Muscle of back (tissue), 13 donors: ENCODE data around the gene LBR. TPM values are rescaled to one million over a fixed set of nuclear protein-coding genes. Genes with fewer than 3 reads are reported as not detected.
A peak's percentile ranks its signal among the peaks of the same experiment; 100 is the strongest.
"Not testable (repeated sequence)": the region's sequence is repeated elsewhere in the genome, so short reads cannot be mapped to it uniquely, and the experiment has no call there.

ENCODE experiments used
- DNase-seq, 3 donors: peaks; one replicate each; pipeline versions ENCODE4 v3.0.0 to v3.0.0-alpha.2; 2013
- long read RNA-seq, 9 donors: transcript quantifications; one replicate each; lab custom pipeline, GENCODE V29; 2026
- polyA plus RNA-seq, 10 donors: library from polyadenylated mRNA; unstranded; fragments of 120-200 nt; gene quantifications; one replicate each; pipeline ENCODE4 v1.2.1, GENCODE V29; 2013; ENCODE audit not compliant: insufficient read length in 10 of 10

Gene LBR
- polyA plus RNA-seq = 10 to 100 TPM; 30.1 to 56.3 (median 45.9) TPM
- long read RNA-seq, donor 1, transcript LBR-201 (14 exons, 3,745 nt) = major isoform, 9 of 9 reads
- long read RNA-seq, donor 1, partial matches to known transcripts = 0 of 9 reads
- long read RNA-seq, donor 1, other reads (novel, unspliced or antisense) = 0 of 9 reads
- long read RNA-seq, donor 2, partial matches to known transcripts = 0 of 3 reads
- long read RNA-seq, donor 2, other reads (novel, unspliced or antisense) = 0 of 3 reads
- long read RNA-seq, donor 3 = 0 reads
- long read RNA-seq, donor 4, partial matches to known transcripts = 0 of 2 reads
- long read RNA-seq, donor 4, other reads (novel, unspliced or antisense) = 0 of 2 reads
- long read RNA-seq, donor 5, transcript LBR-201 (14 exons, 3,745 nt) = major isoform, 7 of 10 reads
- long read RNA-seq, donor 5, partial matches to known transcripts = 0 of 10 reads
- long read RNA-seq, donor 5, other reads (novel, unspliced or antisense) = 0 of 10 reads
- long read RNA-seq, donor 6, transcript LBR-201 (14 exons, 3,745 nt) = major isoform, 7 of 7 reads
- long read RNA-seq, donor 6, partial matches to known transcripts = 0 of 7 reads
- long read RNA-seq, donor 6, other reads (novel, unspliced or antisense) = 0 of 7 reads
- long read RNA-seq, donor 7, transcript LBR-201 (14 exons, 3,745 nt) = major isoform, 7 of 8 reads
- long read RNA-seq, donor 7, partial matches to known transcripts = 0 of 8 reads
- long read RNA-seq, donor 7, other reads (novel, unspliced or antisense) = 0 of 8 reads
- long read RNA-seq, donor 8, transcript LBR-201 (14 exons, 3,745 nt) = major isoform, 5 of 5 reads
- long read RNA-seq, donor 8, partial matches to known transcripts = 0 of 5 reads
- long read RNA-seq, donor 8, other reads (novel, unspliced or antisense) = 0 of 5 reads
- long read RNA-seq, donor 9 = 0 reads

DNA sequence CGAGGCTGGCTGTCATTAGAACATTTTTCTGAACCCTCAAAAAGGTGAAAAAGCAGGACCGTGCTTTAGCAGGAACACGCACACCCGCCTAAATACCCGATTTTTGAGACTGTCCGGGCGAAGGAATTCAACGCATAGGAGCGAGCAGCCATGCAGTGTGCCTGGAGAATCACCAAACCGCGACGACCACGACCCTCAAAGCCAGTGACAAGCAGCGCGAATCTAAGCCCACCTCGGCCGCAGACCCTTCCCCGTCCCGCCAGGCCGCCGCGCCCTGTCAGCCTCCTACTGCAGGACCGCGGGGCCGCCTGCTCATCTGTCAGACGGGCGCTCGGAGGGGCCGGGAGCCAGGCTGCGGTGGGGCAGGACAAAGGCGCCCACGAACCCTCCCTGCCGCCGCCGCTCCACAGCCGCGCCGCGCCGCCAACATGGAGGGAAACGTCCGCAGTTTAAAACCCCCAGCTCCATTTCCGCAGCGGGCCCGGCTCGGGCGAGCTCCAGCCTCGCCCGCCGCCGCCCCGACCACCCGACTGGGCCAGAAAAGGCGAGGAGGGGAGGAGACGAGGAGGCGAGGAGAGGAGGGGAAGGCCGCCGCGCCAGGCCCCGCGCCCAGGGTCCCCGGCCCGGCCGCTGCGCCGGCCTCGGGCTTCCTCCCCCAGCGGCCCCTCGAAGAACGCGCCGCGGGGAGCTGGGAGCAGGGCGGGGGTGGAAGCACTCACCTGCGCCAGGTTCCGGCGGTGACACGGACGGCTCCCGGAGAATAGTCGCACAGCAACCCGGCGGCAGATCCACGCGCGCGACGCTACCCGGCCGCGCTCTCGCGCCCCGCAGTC, at the start of gene LBR:
LBR (minus strand) TSS at position 804 of the 833 bp plus-strand sequence. CDS start 3,963 bp downstream, outside the sequence.
- DNase-seq = peak in 1 of 3 donors; percentile 40

DNA sequence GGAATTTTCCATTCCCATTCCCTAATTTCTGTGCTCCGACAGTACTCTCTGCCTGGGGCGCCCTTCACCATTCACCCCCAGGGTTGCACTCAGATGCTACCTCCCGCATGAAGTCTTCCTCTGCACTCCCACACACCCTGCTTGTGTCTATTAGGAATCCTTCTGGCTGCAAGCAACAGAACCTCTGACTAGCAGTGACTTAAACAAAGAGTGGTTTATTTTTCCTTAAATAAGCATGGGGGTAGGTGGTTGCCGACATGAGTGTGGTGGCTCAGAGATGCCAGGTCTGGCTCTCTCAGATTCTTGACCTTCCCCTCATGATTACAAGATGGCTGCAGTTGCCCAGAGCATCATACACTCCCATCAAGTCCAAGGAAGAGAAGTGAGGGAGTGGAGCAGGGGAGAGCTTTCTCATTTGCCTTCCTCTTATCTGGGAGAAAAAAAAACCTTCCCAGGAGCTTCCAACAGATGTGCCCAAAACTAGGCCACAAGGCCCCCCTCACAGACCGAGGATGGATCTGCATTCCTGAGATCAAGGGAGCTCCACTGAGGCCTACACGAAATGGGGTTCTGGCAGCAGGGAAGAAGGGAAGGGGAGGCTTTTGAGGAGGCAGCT, 49.6 kb upstream of the LBR start:
- no peak for DNase-seq

DNA sequence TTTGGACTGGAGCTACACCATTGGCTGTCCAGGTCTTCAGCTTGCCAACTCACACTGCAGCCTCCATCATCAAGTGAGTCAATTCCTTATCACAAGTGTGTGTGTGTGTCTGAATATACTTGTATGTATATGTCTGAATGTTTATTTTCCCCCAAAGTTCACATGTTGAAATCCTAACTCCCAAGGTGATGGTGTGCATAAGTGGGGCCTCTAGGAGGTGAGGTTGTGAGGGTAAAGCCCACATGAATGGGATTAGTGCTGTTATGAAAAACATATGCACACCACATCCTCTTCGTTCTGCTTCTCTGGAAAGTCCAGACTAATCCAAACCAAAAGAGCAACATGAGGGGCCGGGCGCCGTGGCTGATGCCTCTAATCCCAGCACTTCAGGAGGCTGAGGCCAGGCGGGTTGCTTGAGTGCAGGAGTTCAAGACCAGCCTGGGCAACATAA, 48.7 kb upstream of the LBR start:
- DNase-seq = no peak

DNA sequence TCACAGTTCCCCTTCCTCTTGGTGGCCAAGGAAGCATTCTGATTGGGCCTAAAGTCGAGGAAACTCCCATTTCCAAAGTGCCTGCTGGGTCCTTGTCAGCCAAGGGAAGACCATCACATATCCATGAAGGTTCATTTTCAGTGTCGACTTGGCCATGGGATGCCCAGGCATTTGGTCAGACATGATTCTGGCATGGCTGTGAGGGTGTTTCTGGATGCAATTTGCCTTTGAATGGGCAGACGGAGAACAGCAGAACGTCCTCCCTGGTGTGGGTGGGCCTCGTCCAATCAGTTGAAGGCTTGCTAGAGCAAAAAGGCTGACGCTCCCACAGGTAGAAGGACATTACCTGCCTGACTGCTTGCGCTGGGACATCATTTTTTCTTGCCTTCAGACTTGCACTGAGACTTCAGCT, 48.3 kb upstream of the LBR start:
- DNase-seq = no peak

DNA sequence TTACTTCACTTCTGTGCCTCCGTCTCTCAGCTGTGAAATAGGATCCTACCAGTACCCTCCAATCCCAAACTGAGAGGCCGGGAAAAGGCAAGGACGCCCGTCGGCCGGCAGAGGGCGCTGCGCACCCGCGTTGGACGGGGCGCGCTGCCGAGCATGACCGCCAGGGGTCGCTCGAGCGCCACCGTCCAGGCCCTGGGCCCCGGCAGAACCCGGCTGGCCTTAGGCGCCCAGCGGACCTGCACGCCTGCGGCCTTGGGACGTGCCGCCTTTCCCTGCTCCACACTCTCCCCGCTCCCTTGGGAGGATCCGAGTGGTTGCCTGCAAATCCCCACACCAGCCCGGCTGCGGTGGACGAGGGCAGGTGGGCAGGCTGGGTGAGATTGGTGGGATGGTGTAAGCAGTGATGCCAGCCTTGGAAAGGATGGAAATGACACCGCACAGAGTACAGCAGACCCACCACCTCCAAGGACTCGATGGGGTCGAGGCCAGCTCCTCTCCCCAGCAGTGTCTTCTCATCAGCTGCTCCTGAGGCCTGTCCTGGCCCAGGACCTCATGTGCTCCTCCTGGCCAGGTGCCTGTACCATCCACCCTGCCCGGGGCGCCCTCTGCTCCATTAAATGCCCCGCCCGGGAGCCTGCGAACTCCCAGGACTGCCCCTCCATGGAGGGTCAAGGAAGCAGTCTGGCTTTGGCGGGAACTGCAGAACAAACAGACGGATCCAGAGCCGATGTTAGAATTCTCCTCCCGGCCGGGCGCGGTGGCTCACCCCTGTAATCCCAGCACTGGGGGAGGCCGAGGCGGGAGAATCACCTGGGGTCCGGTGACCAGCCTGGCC, 47.4 kb upstream of the LBR start:
- peak; percentile 58 to 90 (median 87) for DNase-seq

DNA sequence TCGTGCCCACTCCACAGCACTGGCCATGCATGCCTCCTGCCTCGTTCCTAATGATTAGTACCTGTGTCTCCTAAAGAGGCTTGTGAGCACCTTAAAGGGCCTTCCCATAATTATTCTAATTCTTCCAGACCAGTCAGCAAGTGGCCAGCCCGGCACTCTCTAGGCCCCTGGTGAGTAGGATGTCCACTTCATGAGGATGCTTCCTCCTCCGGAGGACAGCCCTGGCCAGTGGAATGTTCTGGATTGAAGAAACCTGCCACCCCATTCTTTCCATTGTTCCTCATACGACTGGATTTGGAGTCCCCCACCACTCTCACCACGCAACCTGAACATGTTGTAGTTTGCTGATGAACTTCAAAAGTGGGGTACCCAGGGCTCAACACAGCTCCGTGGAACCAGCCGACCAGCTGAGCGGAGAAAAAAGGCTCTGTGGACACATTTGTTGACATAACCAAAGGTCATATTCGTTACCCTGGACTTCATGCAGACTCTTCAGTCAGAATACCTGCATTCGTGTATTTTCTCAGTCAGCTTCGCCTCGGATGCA, 46.7 kb upstream of the LBR start:
- no peak for DNase-seq

DNA sequence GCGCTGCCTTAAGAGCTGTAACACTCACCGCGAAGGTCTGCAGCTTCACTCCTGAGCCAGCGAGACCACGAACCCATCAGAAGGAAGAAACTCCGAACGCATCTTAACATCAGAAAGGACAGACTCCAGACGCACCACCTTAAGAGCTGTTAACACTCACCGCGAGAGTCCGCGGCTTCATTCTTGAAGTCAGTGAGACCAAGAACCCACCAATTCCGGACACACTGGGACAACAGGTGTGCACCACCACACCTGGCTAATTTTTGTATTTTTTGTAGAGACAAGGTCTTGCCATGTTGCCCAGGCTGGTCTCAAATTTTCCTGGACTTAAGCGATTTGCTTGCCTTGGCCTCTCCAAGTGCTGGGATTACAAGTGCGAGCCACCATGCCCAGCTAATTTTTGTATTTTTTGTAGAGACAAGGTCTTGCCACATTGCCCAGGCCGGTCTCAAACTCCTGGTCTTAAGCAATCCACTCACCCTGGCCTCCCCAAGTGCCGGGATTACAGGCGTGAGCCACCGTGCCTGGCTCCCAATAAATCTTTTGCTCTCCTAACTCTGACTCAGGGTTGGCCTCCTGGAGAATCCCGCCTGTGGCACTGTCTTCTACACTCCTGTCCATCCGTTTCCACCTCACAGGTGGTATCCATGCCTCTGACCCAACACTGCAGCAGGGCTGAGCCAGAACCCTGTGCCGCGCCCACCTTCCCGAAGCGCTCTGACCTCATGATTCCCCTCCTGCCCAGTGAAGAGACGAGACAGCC, 46.0 kb upstream of the LBR start:
- DNase-seq = not testable (repeated sequence)

DNA sequence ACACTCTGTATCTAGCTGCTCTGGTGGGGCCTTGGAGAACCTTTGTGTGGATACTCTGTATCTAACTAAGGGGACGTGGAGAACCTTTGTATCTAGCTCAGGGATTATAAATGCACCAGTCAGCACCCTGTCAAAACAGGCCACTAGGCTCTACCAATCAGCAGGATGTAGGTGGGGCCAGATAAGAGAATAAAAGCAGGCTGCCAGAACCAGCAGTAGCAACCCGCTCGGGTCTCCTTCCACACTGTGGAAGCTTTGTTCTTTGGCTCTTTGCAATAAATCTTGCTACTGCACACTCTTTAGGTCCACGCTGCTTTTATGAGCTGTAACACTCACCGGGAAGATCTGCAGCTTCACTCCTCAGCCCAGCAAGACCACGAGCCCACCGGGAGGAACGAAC, 45.4 kb upstream of the LBR start:
- not testable (repeated sequence) for DNase-seq

DNA sequence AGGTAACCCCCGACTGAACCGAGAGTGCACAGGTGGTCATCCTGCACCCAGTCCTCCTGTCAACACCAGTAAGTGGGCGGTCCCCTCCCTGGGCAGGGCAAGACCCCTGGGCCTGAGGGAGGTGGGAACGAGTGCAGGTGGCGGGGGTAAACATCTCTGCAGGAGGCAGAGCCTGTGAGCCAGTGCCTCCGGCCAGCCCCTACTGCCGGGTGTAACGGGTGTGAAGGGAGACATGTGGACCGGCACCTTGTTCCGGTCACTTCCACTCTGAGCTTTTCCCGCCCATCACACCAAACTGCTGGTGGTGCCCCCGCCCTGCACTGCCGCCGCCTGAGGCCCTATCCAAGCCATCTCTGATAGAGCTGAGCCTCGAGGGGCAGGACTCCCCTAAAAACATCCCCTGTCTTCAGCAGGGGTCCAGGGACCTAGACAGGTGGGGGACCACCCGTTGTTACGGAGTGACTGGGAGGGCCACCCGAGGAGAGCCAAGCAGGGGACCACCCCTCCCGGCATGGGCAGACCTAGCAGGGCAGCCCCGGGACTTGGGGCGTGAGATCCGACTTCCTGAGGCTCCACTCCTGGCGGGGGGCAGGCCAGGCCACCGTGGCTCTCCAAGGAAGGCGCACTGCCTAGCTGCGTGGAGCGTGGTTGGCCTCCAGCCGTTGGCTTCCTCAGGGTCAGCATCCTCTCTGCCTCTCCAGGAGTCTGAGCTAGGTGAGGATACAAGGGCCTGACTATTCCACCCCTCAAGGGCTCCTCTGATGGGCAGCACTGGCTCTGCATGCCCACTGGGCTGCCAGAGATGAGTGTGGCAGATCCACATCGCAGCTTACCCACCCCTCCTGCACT, 43.8 kb upstream of the LBR start:
- DNase-seq = no peak

DNA sequence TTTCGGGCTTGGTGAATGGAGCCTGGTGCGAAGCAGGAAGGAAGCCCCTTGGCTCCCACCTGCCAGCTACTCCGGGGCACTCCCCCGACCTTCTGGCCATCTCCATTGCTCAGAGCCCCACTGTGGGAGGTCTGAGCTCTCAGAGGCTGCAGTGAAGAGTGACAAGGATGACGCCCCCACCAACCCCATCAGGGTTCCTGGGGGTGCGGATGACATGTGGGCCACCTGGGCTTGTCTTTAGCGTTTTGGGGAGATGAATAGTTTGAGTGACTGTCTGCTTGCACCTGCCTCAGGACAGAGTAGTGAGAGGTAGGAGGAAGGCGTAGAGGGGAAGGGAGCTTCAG, 43.2 kb upstream of the LBR start:
- DNase-seq = no peak

DNA sequence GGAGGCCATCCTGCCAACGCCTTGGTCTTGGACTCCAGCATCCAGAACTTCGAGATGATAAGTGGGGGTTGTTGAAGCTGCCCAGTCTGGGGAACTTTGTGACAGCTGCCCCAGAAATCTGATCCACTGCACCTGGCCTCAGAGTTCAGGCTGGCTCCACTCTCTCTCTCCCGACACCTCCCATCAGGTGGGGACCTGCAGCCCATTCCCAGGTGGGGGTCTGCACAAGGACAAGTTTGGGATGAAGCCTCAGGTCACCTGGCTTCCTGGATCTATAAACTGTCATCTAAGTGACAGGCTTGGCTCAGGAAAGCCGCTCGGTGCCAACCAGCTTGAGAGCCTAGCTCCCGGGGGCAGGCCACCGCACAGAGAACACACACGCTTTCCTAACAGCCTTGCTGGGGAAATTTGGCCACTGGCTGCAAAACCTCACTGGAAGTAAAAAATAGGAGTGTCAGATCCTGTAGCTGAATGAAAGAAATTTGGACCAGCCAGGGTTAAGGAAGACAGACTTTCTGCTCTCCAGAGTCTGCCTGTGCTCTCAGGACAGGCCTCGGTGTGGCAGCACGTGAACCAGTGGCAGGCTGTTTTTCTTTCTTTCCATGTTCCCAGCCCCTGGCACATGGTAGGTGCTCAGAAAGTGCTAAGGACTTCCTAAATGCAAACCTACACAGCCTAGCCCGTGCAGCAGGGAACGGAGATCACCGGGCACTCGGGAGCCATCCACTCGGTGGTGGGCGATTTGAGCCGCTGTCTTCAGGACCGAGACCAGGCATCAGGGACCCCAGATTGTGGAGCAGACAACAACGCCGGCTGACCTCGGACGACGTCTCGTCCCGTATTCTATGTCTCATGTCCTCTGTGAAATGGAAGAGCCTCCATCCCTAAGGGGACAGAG, 42.6 kb upstream of the LBR start:
- DNase-seq = no peak

DNA sequence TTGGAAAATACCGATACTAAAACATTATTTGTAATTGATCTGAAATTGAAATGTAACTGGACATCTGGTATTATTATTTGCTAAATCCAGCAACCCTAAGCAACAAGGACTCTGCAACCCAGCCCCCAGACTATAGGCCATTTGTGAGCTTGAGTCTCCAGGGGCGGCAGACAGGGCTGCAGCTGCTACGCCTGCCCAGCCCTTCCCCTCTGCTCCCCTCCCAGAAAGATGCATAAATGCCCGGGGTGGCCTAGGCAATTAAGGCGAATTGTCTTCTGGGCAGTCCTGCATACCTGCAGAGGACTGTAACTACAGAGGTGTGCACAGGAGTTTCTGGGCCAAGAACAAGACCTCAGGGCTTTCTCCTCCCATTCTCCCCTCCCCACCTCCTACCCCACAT, 41.2 kb upstream of the LBR start:
- DNase-seq = no peak

DNA sequence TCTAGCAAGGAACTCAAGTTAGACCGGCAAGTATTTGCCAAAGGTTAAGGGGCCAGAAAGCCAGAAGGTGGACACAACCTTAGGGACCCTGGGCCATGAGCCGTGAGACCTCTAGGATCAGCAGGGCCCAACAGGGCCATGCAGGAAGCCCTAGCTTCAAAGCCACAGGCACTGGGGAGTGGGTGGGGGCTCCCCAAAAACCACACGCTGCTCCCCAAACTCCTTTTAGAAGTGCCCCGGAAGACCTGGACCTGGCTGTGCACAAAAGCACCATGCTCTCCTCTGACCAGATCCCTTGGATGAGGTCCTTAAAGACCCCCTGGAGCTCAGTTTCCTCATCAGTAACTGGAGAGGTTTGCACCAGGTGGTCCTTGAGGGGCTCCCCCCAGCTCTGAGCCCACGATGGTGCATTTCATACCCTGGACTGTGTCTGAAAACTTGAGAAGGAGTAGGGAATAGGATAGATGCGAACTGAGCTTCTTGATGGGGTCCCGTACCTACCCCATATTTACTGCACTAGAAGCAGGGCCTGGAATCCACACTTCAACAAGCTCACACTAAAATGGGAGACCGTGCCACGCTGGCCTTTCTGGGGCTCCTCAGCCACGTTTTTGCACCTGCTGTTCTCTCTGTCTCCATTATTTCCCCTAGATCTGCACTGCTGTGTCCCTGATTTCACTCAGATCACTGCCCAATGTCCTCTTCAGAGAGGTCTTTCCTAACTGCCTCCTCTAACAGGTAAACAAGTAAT, 40.6 kb upstream of the LBR start:
- DNase-seq = no peak

DNA sequence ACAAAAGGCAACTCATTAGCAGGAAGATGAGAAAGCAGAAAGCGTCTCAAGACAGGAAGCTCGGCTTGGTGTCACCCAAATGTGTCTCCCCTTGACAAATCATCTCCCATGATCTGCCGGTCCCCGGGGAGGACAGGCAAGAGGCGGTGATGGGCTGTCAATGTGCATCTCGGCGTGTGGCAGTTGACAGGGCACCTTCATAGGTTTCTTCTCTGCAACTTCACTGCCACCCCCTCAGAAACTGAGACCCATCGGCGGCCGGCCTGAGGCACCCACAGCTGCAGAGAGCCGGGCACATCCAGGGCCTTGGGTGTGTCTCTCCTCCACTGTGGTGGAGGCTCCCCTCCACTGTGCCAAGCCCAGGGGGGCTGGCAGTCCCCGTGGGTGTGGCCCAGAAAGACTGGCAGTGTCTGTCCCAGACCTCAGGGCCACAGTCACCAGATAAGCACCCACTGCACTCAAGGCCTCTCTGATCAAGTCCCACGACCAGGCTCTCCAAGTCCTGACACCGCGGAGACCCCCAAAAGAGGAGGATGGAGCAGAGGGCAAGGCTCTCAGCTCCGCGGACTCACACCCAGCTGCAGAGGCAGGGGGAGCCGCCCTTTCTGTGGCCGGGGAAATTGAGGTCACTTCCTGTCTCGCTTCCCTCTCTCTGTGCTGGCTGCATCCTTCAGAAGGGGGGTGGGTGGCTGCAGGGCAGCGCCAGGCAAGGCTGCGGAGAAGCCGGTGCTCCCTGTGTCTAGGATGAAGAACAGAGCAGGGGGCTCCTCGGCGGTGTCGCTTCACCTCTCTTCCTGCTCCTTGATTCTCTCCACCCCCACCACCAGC, 39.6 kb upstream of the LBR start:
- DNase-seq = peak in 1 of 3 donors; percentile 70

DNA sequence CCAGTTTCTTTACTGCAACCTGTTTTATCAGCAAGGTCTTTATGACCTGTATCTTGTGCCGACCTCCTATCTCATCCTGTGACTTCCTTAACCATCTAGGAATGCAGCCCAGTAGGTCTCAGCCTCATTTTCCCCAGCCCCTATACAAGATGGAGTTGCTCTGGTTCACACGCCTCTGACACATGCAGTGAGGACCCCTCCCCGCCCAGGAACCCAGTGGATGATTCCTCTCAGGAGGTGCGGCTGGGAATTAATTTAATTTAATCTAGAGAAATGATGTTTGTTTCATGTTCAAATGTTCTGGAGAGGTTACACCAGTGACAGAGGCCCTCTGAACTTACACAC, 39.0 kb upstream of the LBR start:
- DNase-seq = no peak
